ENCODE data around the gene ZNF287.

DNA sequence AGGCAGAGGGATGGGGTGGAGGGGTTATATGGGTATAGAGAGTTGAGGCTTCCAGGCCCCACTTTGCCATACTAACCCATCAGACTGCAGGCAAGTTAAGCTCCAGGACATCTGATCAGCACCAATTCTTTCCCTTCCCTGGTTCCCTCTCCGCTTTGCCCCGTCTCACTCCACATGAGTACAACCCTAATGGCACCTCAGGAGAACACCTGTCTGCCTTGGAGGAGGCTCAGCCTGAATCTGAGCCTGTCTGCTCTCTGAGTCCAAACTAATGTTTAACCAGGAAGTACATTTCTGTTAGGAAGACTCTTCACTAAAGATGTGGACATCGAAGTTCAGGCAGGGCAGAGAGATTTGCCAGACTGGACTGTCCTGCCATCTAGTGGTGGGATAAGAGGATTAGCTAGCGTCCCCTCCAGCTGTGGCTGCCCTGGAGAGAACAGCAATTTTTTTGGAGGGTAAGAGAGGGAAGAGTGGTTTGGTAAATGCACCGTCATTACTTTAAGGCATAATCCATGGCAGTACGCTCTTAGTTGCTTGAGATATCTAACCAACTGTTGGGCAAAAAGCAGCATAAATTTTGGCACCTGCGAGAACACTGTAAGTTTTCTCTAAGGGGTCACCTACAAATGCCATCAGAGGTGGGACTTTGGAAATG lies 47.8 kb downstream of the ZNF287 start:
- TF ChIP-seq CTCF (IDR thresholded peaks at IDR 0.05) (peak; percentile 75 to 98 (median 92)), POLR2A (IDR thresholded peaks at IDR 0.05) (peak in 1 of 2 donors; percentile 77)

Measured in Peyer's patch (tissue), 4 donors.